OCI-LY1 (cell line): ENCODE measurements around the gene CRYGA.

Experiments
- EZH2 ChIP-seq: fragments of 200-600 bp; sonication (generic), shearing (Covaris generic); IDR thresholded peaks from 2 replicates; pipeline ENCODE4 v1.8.0; 2017; ENCODE audit warnings: borderline replicate concordance, mixed run types, mild to moderate bottlenecking, antibody characterized with exemption, low read length, moderate library complexity, mixed read lengths
- TF ChIP-seq, protein P1 (sequence below): fragments of 200-600 bp; sonication (generic), shearing (Covaris generic); IDR thresholded peaks from 2 replicates; pipeline ENCODE4 v1.5.1; 2017; ENCODE audit warnings: mild to moderate bottlenecking, antibody characterized with exemption, low read length, moderate library complexity, mixed read lengths

DNA sequence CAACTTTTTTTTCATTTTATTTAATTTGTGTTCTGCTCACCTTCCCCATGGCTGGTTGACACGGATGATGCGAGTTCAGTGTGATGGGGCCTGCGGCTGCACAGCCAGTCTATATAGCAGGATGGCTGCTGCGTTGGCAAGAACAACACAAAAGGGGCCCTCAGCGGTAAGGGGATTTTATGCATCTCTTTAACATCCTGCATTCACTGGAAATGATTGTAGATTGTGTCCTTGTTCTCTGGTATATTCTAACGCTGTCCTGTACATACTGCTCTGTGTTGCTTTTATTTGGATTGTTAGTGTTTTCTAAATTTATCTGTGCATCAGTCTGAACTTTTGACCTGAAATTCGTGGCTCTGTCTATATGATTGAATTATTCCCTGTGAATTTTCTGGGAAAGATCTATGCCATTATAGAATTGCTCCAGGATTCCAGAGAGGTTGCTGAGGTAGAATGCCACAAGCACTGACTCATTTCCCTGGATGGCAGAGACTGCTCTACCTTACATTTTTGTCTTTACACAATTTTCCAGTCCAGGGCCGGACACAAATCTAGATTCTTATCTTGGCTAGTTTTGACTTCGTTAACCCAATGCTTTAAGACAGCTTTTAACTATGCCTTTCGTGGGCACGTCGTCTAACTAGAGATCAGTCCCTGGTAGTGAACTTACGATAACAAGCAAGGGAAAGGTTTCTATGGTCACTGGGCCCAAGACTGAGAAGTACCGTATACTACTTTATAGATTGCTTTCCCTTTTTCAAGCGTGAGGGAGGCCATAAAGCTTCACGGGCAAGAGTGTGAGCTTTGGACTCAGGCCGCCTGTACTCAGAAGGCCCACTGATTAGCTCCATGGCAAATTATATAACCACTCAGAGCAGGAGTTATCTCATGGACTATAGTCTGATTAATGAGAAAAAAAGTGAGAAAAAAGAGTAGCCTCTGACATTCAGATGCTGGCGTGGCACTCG is 33.4 kb downstream of the CRYGA start, which contains the start of gene CRYGC:
- TF ChIP-seq, protein P1, sequence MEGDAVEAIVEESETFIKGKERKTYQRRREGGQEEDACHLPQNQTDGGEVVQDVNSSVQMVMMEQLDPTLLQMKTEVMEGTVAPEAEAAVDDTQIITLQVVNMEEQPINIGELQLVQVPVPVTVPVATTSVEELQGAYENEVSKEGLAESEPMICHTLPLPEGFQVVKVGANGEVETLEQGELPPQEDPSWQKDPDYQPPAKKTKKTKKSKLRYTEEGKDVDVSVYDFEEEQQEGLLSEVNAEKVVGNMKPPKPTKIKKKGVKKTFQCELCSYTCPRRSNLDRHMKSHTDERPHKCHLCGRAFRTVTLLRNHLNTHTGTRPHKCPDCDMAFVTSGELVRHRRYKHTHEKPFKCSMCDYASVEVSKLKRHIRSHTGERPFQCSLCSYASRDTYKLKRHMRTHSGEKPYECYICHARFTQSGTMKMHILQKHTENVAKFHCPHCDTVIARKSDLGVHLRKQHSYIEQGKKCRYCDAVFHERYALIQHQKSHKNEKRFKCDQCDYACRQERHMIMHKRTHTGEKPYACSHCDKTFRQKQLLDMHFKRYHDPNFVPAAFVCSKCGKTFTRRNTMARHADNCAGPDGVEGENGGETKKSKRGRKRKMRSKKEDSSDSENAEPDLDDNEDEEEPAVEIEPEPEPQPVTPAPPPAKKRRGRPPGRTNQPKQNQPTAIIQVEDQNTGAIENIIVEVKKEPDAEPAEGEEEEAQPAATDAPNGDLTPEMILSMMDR: no peak
- no peak for TF ChIP-seq EZH2
